ENCODE data around the gene FHIT.

DNA sequence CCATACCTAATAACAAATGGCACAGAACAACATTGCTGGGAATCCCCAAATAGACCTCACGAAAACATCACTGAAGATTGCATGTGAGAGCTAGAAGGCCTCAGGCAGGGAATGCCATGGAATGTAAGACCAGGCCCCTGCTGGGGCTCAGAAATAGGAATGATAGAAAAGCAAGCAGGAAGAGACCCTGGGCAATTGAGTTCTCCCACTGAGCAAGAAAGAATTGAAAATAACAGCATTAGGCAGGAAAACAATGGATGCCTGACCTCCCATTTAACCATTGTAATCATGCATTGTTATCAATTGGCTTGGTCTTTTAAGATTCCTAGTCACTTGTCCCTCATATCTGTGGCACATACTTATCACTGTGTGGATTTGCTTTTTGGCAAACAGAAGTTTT, 581.6 kb downstream of the FHIT start:
- TF ChIP-seq, protein P1, sequence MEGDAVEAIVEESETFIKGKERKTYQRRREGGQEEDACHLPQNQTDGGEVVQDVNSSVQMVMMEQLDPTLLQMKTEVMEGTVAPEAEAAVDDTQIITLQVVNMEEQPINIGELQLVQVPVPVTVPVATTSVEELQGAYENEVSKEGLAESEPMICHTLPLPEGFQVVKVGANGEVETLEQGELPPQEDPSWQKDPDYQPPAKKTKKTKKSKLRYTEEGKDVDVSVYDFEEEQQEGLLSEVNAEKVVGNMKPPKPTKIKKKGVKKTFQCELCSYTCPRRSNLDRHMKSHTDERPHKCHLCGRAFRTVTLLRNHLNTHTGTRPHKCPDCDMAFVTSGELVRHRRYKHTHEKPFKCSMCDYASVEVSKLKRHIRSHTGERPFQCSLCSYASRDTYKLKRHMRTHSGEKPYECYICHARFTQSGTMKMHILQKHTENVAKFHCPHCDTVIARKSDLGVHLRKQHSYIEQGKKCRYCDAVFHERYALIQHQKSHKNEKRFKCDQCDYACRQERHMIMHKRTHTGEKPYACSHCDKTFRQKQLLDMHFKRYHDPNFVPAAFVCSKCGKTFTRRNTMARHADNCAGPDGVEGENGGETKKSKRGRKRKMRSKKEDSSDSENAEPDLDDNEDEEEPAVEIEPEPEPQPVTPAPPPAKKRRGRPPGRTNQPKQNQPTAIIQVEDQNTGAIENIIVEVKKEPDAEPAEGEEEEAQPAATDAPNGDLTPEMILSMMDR (IDR thresholded peaks at IDR 0.05; ENCODE audit: low read depth, low read length), result no peak
- TF ChIP-seq EZH2phosphoT487 (IDR thresholded peaks at IDR 0.05; ENCODE audit: low read depth), result no peak
